SK-N-SH (cell line): ENCODE measurements around the gene DLK2. TPM values are rescaled to one million over a fixed set of nuclear protein-coding genes. Genes with fewer than 3 reads are reported as not detected.
A peak's percentile ranks its signal among the peaks of the same experiment; 100 is the strongest.

Source experiments
- CTCF ChIA-PET: fragments of 300-600, 350-600 bp; formaldehyde crosslinking; extraction: SDS; loops from one replicate; lab custom pipeline; 2021; lab: Yijun Ruan, JAX
- POLR2A ChIA-PET: fragments of 350-600 bp; sonication (Branson Sonifier 250); formaldehyde crosslinking; extraction: SDS; loops from one replicate; lab custom pipeline; 2020; ENCODE audit warnings: antibody characterized with exemption, inconsistent platforms; lab: Yijun Ruan, JAX
- DNase-seq: peaks from one replicate; pipeline ENCODE4 v3.0.0; 2012
- H2AFZ ChIP-seq: fragments of 200-600 bp; sonication (generic); 2 replicates; pipeline ENCODE4 v1.8.1; 2016; ENCODE audit warnings: antibody characterized with exemption, mild to moderate bottlenecking, low read depth
- H3F3A ChIP-seq: fragments of 200-600 bp; sonication (generic); replicated peaks from 2 replicates; pipeline ENCODE3; 2016; ENCODE audit warnings: antibody characterized with exemption, mild to moderate bottlenecking; ENCODE audit not compliant: insufficient read depth
- H3K27ac ChIP-seq, 2 experiments: fragments of 200-500 bp in 1 of 2; fragments of 200-600 bp in 1 of 2; sonication (Bioruptor generic) in 1 of 2; sonication (generic), shearing (Covaris generic) in 1 of 2; 2 replicates each; pipeline versions ENCODE4 v1.5.1 to v1.6.1; 2014 to 2016; ENCODE audit warnings: low read depth in 2 of 2, inconsistent platforms in 1 of 2, low read length in 1 of 2, mild to moderate bottlenecking in 1 of 2, mixed read lengths in 1 of 2
- H3K27me3 ChIP-seq: fragments of 200-600 bp; sonication (generic), shearing (Covaris generic); 2 replicates; pipeline ENCODE4 v1.6.1; 2016; ENCODE audit warnings: mixed run types; ENCODE audit not compliant: insufficient read depth
- H3K36me3 ChIP-seq, 2 experiments: fragments of 200-500 bp in 1 of 2; fragments of 200-600 bp in 1 of 2; sonication (Bioruptor generic) in 1 of 2; sonication (generic) in 1 of 2; replicated peaks in 1 of 2; 2 replicates each; pipeline versions ENCODE3 to v1.5.1; 2014 to 2016; ENCODE audit warnings: low read length in 1 of 2, mild to moderate bottlenecking in 1 of 2; ENCODE audit not compliant: insufficient read depth in 2 of 2, control insufficient read depth in 1 of 2
- H3K4me1 ChIP-seq, 2 experiments: fragments of 200-500 bp in 1 of 2; fragments of 200-600 bp in 1 of 2; sonication (Bioruptor generic) in 1 of 2; sonication (generic), shearing (Covaris generic) in 1 of 2; 2 replicates each; pipeline versions ENCODE4 v1.5.1 to v1.6.1; 2014 to 2016; ENCODE audit warnings: low read depth in 1 of 2, low read length in 1 of 2, mixed run types in 1 of 2; ENCODE audit not compliant: insufficient read depth in 2 of 2, control insufficient read depth in 1 of 2
- H3K4me2 ChIP-seq: fragments of 200-600 bp; sonication (generic), shearing (Covaris generic); 2 replicates; pipeline ENCODE4 v1.6.1; 2017; ENCODE audit warnings: mixed run types
- H3K4me3 ChIP-seq, 2 experiments: fragments of 200-500 bp in 1 of 2; fragments of 200-600 bp in 1 of 2; sonication (Bioruptor generic) in 1 of 2; sonication (generic), shearing (Covaris generic) in 1 of 2; 2 replicates each; pipeline versions ENCODE4 v1.5.1 to v1.8.1; 2014 to 2016; ENCODE audit warnings: low read depth in 2 of 2, inconsistent platforms in 1 of 2, low read length in 1 of 2, mild to moderate bottlenecking in 1 of 2, mixed read lengths in 1 of 2, moderate library complexity in 1 of 2
- H3K79me2 ChIP-seq: fragments of 200-600 bp; sonication (generic); 2 replicates; pipeline ENCODE4 v1.8.1; 2017; ENCODE audit warnings: mild to moderate bottlenecking; ENCODE audit not compliant: insufficient read depth
- H3K9ac ChIP-seq: fragments of 200-600 bp; sonication (generic); 2 replicates; pipeline ENCODE4 v1.6.1; 2017; ENCODE audit warnings: mixed run types
- H3K9me2 ChIP-seq: fragments of 200-600 bp; sonication (generic); 2 replicates; pipeline ENCODE4 v1.6.1; 2017; ENCODE audit warnings: mixed run types
- H3K9me3 ChIP-seq: fragments of 200-600 bp; sonication (generic); 2 replicates; pipeline ENCODE4 v1.6.1; 2017; ENCODE audit warnings: mixed run types, mild to moderate bottlenecking, moderate library complexity
- H4K20me1 ChIP-seq: fragments of 200-600 bp; sonication (generic); 2 replicates; pipeline ENCODE4 v1.6.1; 2017; ENCODE audit warnings: mild to moderate bottlenecking, mixed run types; ENCODE audit not compliant: insufficient read depth
- CTCF ChIP-seq: fragments of 200-600 bp; sonication (generic); IDR thresholded peaks from 2 replicates; pipeline ENCODE4 v1.6.1; 2017; ENCODE audit warnings: antibody characterized with exemption, mild to moderate bottlenecking, moderate library complexity
- EZH2phosphoT487 ChIP-seq: fragments of 200-600 bp; sonication (generic); IDR thresholded peaks from 2 replicates; pipeline ENCODE4 v1.6.1; 2017; ENCODE audit warnings: low read depth, mixed run types, mild to moderate bottlenecking, antibody characterized with exemption, moderate library complexity, borderline replicate concordance
- FOXM1 ChIP-seq: IDR thresholded peaks from 2 replicates; pipeline ENCODE4 v1.4.0; 2012; ENCODE audit warnings: low read depth, mild to moderate bottlenecking
- MXI1 ChIP-seq: IDR thresholded peaks from 2 replicates; pipeline ENCODE4 v1.6.1; 2012; ENCODE audit warnings: mild to moderate bottlenecking, low read depth, low read length, improper control_type of control experiment
- NFIC ChIP-seq: IDR thresholded peaks from 2 replicates; pipeline ENCODE4 v1.4.0; 2012; ENCODE audit warnings: borderline replicate concordance
- TCF12 ChIP-seq: IDR thresholded peaks from 2 replicates; pipeline ENCODE4 v1.4.0; 2012
- YY1 ChIP-seq: IDR thresholded peaks from 2 replicates; pipeline ENCODE4 v1.4.0; 2012; ENCODE audit warnings: low read depth, mild to moderate bottlenecking
- WGBS: methylation state at CpG from one replicate; pipeline ENCODE4 v1.1.6; 2017; ENCODE audit warnings: low lambda C conversion rate; 5-methylcytosine and 5-hydroxymethylcytosine counted together
- polyA plus RNA-seq, 3 experiments: library from polyadenylated mRNA; depleted of rRNA; stranded (reverse); fragments of >200 nt; gene quantifications; 2 replicates each; pipeline ENCODE4 v1.2.3, GENCODE V29; 2012
- TF ChIP-seq, protein P1 (sequence below): IDR thresholded peaks from 2 replicates; pipeline ENCODE4 v1.4.0; 2012; ENCODE audit warnings: low read depth, borderline replicate concordance
- TF ChIP-seq, protein P2 (sequence below): fragments of 150-350 bp; IDR thresholded peaks from 2 replicates; pipeline ENCODE4 v1.6.1; 2016; ENCODE audit warnings: mild to moderate bottlenecking, low read depth, low read length

Gene DLK2
- polyA plus RNA-seq, 1 of the 3 experiments (the other 2 are of a cell fraction): 3.9 TPM

DNA sequence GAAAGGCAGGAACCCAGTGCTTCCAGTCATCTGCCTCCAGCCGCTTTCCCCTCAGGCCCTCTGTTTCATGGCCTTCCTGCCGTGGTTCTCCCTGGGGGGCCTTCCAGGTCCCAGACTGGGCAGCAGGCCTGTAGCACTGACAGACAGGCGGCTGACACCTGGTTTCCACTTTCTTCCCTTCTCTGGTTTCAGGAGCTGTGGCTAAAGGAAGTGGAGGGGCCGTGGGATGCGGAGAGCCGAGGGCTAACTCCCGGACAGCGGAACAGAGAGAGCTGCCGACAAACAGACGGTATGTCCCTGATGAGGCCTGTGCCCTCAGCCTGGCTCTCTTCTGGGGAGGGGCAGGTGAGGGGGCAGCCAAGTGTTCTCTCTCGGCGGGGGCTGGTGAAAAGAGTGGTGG, 42.3 kb upstream of the DLK2 start:
- Histone ChIP-seq H3K79me2 (peaks cover 8% of the 10 kb centered on the region; the same call in 1 of the 2 replicates), H3K9ac (no peak overlapping the region), H2AFZ (no peak overlapping the region), H3K9me3 (no peaks in the 10 kb centered on the region), H3K36me3 (peaks cover 14 to 32% of the 10 kb centered on the region in 2 experiments), H3K27ac (no peak overlapping the region), H3K4me1 (peaks cover 5 to 33% of the 10 kb centered on the region in 2 experiments; a peak in 2 of 4 replicates), H3F3A (no peaks in the 10 kb centered on the region), H3K9me2 (no peaks in the 10 kb centered on the region), H3K27me3 (no peaks in the 10 kb centered on the region), H4K20me1 (peaks cover 12% of the 10 kb centered on the region; the same call in 1 of the 2 replicates), H3K4me2 (no peak overlapping the region), H3K4me3 (no peak overlapping the region)
- 92% methylated on average over 8 of the region's 12 CpGs for WGBS
- CTCF ChIA-PET: interaction anchor here (0.6 to 22.4 kb wide), 6 partner anchors 9 to 450 kb away, joined by 3 to 382 read pairs (median 8); partner anchors contain the start of genes DLK2 and LRRC73
- no peak for TF ChIP-seq EZH2phosphoT487
- TF ChIP-seq FOXM1: no peak
- TF ChIP-seq YY1: no peak
- TF ChIP-seq, protein P1, sequence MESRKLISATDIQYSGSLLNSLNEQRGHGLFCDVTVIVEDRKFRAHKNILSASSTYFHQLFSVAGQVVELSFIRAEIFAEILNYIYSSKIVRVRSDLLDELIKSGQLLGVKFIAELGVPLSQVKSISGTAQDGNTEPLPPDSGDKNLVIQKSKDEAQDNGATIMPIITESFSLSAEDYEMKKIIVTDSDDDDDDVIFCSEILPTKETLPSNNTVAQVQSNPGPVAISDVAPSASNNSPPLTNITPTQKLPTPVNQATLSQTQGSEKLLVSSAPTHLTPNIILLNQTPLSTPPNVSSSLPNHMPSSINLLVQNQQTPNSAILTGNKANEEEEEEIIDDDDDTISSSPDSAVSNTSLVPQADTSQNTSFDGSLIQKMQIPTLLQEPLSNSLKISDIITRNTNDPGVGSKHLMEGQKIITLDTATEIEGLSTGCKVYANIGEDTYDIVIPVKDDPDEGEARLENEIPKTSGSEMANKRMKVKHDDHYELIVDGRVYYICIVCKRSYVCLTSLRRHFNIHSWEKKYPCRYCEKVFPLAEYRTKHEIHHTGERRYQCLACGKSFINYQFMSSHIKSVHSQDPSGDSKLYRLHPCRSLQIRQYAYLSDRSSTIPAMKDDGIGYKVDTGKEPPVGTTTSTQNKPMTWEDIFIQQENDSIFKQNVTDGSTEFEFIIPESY: no peak
- TF ChIP-seq CTCF: no peak
- TF ChIP-seq TCF12: no peak
- TF ChIP-seq, protein P2, sequence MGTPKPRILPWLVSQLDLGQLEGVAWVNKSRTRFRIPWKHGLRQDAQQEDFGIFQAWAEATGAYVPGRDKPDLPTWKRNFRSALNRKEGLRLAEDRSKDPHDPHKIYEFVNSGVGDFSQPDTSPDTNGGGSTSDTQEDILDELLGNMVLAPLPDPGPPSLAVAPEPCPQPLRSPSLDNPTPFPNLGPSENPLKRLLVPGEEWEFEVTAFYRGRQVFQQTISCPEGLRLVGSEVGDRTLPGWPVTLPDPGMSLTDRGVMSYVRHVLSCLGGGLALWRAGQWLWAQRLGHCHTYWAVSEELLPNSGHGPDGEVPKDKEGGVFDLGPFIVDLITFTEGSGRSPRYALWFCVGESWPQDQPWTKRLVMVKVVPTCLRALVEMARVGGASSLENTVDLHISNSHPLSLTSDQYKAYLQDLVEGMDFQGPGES: no peak
- no peak for DNase-seq
- POLR2A ChIA-PET: interaction anchor here (0.7 kb wide), 1 partner anchor 12 kb away, joined by 3 read pairs; the partner anchor contains the start of gene LRRC73

DNA sequence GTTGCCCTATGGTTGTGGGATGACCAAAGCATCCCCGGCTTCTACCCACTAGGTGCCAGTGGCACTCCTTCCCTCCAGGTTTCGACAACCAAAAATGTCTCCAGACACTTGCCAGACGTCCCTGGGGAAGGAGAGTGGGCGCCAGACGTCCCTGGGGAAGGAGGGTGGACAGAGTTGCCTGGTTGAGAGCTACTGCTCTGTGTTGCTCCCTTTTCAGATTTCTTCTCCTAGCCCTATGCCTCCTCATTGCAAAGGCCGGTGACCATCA, 41.7 kb upstream of the DLK2 start:
- no peaks in the 10 kb centered on the region for H3K9me3 ChIP-seq
- peak overlapping the region in 1 of 2 experiments; percentile 5; a peak in 1 of 4 replicates for H3K27ac ChIP-seq
- ChIA-PET CTCF (interaction anchor here (0.6 to 22.4 kb wide), 14 partner anchors 9 to 449 kb away, joined by 3 to 382 read pairs (median 5); partner anchors contain the start of genes DLK2 and LRRC73), POLR2A (no interaction called here)
- peaks cover 10% of the 10 kb centered on the region; the same call in 1 of the 2 replicates for H3K79me2 ChIP-seq
- H3K36me3 ChIP-seq: peaks cover 14 to 30% of the 10 kb centered on the region in 2 experiments
- no peaks in the 10 kb centered on the region for H3F3A ChIP-seq
- TF ChIP-seq NFIC (no peak), MXI1 (no peak)
- no peaks in the 10 kb centered on the region for H3K27me3 ChIP-seq
- no peak overlapping the region for H3K4me3 ChIP-seq
- no peak overlapping the region for H3K9ac ChIP-seq
- peaks cover 10 to 39% of the 10 kb centered on the region in 2 experiments; a peak in 3 of 4 replicates for H3K4me1 ChIP-seq
- no peaks in the 10 kb centered on the region for H3K9me2 ChIP-seq
- no peak overlapping the region for H2AFZ ChIP-seq
- H3K4me2 ChIP-seq: no peak overlapping the region
- 86% methylated on average over 6 of the region's 6 CpGs for WGBS
- H4K20me1 ChIP-seq: peaks cover 19% of the 10 kb centered on the region; the same call in 1 of the 2 replicates
- no peak for DNase-seq
